Neural crest cell (in vitro differentiated cells): ENCODE results near the gene PMS1. TPM values are rescaled to one million over a fixed set of nuclear protein-coding genes. Genes with fewer than 3 reads are reported as not detected.

Experiments used
- DNase-seq: peaks from one replicate; pipeline ENCODE4 v3.0.0; 2021; ENCODE audit warnings: low read depth, mixed read lengths, low spot score
- H3K27ac Mint-ChIP-seq: one replicate; pipeline ENCODE4 v1.8.0; 2021; ENCODE audit warnings: mild to moderate bottlenecking, mixed read lengths; ENCODE audit not compliant: unreplicated experiment
- H3K27me3 Mint-ChIP-seq: 2 replicates; pipeline ENCODE4 v1.8.0; 2021; ENCODE audit warnings: low read depth, mild to moderate bottlenecking, mixed read lengths
- H3K36me3 Mint-ChIP-seq: 2 replicates; pipeline ENCODE4 v1.8.0; 2021; ENCODE audit warnings: low read depth, mild to moderate bottlenecking, mixed read lengths
- H3K4me1 Mint-ChIP-seq: 2 replicates; pipeline ENCODE4 v1.8.0; 2021; ENCODE audit warnings: mixed read lengths
- H3K4me3 Mint-ChIP-seq: one replicate; pipeline ENCODE4 v1.8.0; 2021; ENCODE audit warnings: mild to moderate bottlenecking, mixed read lengths
- H3K9me3 Mint-ChIP-seq: 2 replicates; pipeline ENCODE4 v1.8.0; 2021; ENCODE audit warnings: mixed read lengths
- total RNA-seq: library from RNA; stranded (reverse); gene quantifications from 2 replicates; pipeline ENCODE4 v1.2.1, GENCODE V29; 2021
- TF ChIP-seq, protein P1 (sequence below): fragments of 200-600 bp; sonication (generic); conservative IDR thresholded peaks from 2 replicates; pipeline ENCODE4 v1.5.0; 2021; ENCODE audit warnings: antibody characterized with exemption, mild to moderate bottlenecking

PMS1 gene
- total RNA-seq, 1 donor from 2014 or later: 58.4 TPM

DNA sequence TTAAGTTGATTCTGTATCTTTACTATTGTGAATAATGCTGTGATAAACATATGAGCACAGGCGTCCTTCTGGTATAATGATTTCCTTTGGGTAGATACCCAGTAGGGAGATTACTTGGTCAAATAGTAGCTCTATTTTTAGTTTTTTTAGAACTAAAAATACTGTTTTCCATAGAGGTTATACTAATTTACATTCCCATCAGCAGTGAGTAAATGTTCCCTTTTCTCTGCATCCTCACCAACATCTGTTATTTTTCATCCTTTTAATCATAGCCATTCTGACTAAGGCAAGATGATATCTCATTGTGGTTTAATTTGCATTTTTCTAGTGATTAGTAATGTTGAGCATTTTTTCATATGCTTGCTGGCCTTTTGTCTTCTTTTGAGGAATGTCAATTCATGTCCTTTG, 35.1 kb downstream of the PMS1 start:
- Mint-ChIP-seq H3K9me3 (no peaks in the 10 kb centered on the region), H3K4me1 (no peaks in the 10 kb centered on the region), H3K36me3 (peaks cover 29% of the 10 kb centered on the region), H3K27ac (no peak overlapping the region), H3K4me3 (no peak overlapping the region), H3K27me3 (no peaks in the 10 kb centered on the region)
- no peak for DNase-seq
- TF ChIP-seq, protein P1, sequence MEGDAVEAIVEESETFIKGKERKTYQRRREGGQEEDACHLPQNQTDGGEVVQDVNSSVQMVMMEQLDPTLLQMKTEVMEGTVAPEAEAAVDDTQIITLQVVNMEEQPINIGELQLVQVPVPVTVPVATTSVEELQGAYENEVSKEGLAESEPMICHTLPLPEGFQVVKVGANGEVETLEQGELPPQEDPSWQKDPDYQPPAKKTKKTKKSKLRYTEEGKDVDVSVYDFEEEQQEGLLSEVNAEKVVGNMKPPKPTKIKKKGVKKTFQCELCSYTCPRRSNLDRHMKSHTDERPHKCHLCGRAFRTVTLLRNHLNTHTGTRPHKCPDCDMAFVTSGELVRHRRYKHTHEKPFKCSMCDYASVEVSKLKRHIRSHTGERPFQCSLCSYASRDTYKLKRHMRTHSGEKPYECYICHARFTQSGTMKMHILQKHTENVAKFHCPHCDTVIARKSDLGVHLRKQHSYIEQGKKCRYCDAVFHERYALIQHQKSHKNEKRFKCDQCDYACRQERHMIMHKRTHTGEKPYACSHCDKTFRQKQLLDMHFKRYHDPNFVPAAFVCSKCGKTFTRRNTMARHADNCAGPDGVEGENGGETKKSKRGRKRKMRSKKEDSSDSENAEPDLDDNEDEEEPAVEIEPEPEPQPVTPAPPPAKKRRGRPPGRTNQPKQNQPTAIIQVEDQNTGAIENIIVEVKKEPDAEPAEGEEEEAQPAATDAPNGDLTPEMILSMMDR: no peak

DNA sequence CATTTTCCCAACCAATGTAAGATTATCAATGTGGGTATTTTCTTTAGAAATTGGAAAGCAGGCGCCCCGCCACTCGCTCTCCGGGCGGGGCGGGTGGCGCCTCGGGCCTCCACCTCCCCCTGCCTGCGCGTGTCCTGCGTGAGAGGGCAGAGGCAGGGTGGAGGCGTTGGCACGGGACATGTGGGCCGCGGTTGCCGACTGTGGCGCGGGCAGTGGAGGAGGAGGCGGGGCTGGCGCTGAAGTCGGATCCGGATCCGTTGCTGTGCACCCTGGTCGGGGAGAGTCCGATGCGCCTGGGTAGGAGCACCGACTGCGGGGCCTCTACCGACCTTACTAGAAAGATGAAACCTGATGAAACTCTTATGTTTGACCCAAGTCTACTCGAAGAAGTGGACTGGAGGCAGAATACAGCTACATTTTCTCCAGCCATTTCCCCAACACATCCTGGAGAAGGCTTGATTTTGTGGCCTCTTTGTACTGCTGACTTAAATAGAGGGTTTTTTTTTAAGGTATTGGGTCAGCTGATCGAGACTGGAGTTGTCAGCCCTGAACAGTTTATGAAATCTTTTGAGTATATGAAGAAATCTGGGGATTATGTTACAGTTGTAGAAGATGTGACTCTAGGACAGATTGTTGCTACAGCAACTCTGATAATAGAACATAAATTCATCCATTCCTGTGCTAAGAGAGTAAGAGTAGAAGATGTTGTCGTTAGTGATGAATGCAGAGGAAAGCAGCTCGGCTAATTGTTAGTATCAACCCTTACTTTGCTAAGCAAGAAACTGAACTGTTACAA, 37.9 kb downstream of the PMS1 start:
- no peaks in the 10 kb centered on the region for H3K9me3 Mint-ChIP-seq
- no peak overlapping the region for H3K4me3 Mint-ChIP-seq
- no peaks in the 10 kb centered on the region for H3K4me1 Mint-ChIP-seq
- TF ChIP-seq, protein P1: no peak
- peaks cover 20% of the 10 kb centered on the region for H3K36me3 Mint-ChIP-seq
- DNase-seq: no peak
- no peaks in the 10 kb centered on the region for H3K27me3 Mint-ChIP-seq
- peak overlapping the region; percentile 66 for H3K27ac Mint-ChIP-seq

DNA sequence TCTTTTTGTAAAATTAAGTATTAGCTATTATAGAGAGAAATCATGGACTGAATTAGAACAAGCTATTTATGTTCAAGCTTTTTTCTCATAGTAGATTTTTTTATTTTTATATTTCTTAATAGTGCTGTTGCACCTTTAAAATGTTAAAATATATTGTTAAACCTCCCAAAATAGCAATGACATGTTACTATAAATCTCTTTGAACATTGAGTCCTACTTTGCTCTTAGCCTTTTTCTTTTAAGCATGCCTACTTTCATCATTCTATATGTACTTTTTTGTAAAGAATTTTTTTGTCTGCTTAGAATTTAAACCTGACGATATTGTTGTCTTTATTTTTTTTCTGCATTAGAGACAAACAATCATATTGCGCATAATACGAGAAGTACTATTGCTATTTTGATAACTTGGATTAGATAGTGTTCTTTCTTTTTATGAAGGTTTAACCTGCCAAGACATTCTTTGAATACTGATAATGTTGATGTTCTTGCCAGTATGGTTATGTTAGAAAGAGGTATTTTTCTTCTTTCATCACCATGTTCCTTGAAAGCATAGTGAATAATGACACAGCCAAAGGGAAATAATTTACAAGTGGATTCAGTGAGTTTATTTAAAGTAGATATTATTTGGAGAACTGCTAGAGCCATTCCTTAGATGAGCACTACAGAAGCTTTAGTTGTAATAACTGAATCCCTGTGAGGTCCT, 40.6 kb downstream of the PMS1 start:
- H3K27me3 Mint-ChIP-seq: no peaks in the 10 kb centered on the region
- H3K4me3 Mint-ChIP-seq: no peak overlapping the region
- H3K27ac Mint-ChIP-seq: no peak overlapping the region
- TF ChIP-seq, protein P1: no peak
- no peaks in the 10 kb centered on the region for H3K4me1 Mint-ChIP-seq
- H3K9me3 Mint-ChIP-seq: no peaks in the 10 kb centered on the region
- H3K36me3 Mint-ChIP-seq: peaks cover 11% of the 10 kb centered on the region
- no peak for DNase-seq

DNA sequence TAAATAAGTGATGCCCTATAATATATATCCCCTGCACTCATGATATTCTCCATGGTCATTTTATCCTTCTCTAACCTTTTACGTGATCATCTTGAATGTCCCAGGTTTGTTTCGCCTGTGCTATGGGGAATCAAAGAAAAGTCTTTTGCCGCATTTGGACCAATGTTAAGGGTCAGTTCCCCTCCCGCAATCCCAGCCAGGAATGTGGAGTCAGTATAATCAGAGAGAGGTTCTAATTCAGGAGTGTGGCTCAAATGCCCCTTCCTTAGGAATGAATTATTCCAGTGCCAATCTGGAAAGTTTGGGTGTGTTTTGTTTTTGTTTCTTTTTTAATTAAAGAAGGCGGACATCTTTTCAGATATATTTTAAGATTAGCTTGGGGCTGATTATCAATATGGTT, 41.8 kb downstream of the PMS1 start:
- Mint-ChIP-seq H3K27ac (no peak overlapping the region), H3K27me3 (no peaks in the 10 kb centered on the region), H3K4me3 (no peak overlapping the region), H3K9me3 (no peaks in the 10 kb centered on the region), H3K4me1 (no peaks in the 10 kb centered on the region), H3K36me3 (peaks cover 9% of the 10 kb centered on the region)
- TF ChIP-seq, protein P1: no peak
- no peak for DNase-seq

DNA sequence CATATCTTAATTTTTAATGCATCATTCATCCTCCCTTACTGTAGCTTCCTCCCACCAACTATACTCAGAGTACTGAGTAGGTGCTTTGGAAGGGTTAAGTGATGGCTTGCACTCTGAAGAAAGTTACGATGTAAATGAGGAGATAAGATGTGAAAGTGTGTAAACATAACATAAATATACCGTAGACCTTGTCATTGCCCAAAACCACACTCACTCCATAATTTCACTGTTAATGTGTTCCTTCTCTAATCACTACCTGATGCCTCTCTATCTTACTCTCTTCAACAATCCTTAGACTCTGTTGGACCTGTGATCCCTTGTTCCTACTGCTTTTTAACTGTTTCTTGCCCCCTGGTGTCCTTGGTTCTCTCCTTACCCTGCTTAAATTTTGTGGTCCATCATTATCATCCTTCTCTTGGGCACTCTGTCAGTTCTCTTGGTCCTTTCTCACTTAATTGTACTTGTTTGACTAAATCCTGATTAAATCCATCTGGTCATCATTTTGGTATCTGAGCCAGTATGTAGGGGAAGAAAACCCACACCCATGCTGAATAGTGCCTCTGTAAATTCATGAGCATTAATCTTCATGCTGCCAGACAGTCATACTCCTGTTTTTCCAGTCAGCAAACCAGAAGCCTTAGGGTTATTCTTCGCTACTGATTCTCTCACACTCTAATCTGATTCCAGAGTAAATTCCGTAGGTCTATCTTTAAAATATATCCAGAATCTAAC, 45.0 kb downstream of the PMS1 start:
- DNase-seq: no peak
- Mint-ChIP-seq H3K4me1 (peaks cover 5% of the 10 kb centered on the region), H3K9me3 (no peaks in the 10 kb centered on the region), H3K36me3 (peaks cover 10% of the 10 kb centered on the region), H3K27ac (peak overlapping the region; percentile 17), H3K4me3 (no peak overlapping the region), H3K27me3 (no peaks in the 10 kb centered on the region)
- TF ChIP-seq, protein P1: no peak
